Measurements from ENCODE around the gene ROS1.
"Not testable (repeated sequence)": the region's sequence is repeated elsewhere in the genome, so short reads cannot be mapped to it uniquely, and the experiment has no call there.

ROS1 gene

DNA sequence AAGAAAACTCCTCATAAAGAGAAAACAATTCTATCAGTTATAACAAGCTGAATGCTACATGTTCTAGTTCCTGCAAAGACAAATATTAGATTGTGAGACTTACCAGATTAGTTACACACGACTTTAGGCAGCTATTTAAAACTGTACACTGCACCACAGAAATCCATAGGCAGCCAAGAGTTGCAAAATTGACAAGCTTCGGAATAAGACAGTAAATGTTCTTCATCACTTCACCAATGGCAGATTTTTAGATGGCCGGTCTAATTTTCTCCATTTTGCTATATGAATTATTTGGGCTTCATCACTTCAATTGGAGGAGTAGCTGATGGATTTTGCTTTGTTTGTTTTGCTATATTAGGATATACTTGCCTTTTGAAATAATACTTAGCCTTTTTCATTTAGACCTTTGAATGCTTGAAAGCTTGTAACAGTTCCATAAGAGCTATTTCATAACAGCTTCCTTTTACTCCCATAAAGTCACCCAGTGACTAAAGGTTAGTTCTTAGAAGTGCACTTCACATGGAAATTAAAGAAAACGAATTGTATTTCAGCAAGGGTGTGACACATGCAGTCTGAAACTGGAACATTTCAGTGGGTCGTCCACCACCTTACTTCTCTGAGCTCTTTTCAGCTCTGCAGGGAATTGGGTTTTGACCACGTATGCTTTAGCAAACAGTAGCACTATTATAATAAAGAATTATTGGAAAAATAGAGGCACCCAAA, at the start of gene ROS1:
Gene ROS1 (minus strand): TSS at position 512 of the 723 bp plus-strand sequence. CDS start 286 bp downstream, at position 226.
- no peaks in the 10 kb centered on the region for H3K9me3 ChIP-seq (ENCODE audit: control insufficient read depth, insufficient read depth, low read length)
- H3K9ac ChIP-seq (ENCODE audit: low read depth, low read length): no peak within 1 kb of the TSS
- no peaks in the 10 kb centered on the region for H3K36me3 ChIP-seq (ENCODE audit: control insufficient read depth, insufficient read depth, low read length)
- H3K27me3 ChIP-seq (ENCODE audit: control insufficient read depth, insufficient read depth, low read length): no peaks in the 10 kb centered on the region
- H3K4me1 ChIP-seq (ENCODE audit: control insufficient read depth, insufficient read depth, low read length): no peaks in the 10 kb centered on the region
- H3K4me3 ChIP-seq (ENCODE audit: low read depth, low read length): no peak within 1 kb of the TSS

DNA sequence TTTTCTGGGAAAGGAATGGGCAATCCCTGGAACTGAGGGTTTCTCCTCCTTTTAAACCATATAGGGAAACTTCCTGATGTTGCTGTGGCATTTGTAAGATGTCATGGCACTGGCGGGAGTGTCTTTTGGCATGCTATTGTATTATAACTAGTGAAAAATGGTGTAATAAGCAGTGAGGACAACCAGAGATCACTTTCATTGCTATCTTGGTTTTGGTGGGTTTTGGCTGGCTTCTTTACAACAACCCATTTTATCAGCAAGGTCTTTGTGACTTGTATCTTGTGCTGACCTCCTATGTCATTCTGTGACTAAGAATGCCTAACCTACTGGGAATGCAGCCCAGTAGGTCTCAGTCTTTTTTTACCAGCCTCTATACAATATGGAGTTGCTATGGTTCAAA, 47.7 kb upstream of the ROS1 start:
- Histone ChIP-seq H3K9ac (ENCODE audit: low read depth, low read length) (no peak overlapping the region), H3K27me3 (ENCODE audit: control insufficient read depth, insufficient read depth, low read length) (no peaks in the 10 kb centered on the region), H3K9me3 (ENCODE audit: control insufficient read depth, insufficient read depth, low read length) (no peaks in the 10 kb centered on the region), H3K4me3 (ENCODE audit: low read depth, low read length) (no peak overlapping the region), H3K36me3 (ENCODE audit: control insufficient read depth, insufficient read depth, low read length) (no peaks in the 10 kb centered on the region), H3K4me1 (ENCODE audit: control insufficient read depth, insufficient read depth, low read length) (no peaks in the 10 kb centered on the region)

DNA sequence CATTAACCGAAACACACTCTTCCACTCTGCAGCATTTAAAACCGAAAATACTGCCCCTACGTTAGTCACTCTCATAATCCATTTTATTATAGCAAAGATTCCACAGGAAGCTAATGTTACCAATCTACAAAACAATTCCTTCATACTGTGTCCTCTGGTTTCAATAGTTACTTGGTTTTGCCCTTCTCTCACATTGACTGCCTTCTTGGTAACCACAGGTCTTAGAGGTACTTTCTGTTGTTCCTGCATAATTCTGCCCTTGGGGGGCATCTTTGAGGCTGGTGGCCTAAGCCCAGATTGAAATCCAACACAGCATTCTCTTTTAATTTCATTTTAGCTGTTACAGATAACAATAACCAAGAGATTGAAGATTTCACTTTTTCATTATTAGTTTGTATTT, 46.9 kb upstream of the ROS1 start:
- Histone ChIP-seq H3K4me3 (ENCODE audit: low read depth, low read length) (no peak overlapping the region), H3K9me3 (ENCODE audit: control insufficient read depth, insufficient read depth, low read length) (no peaks in the 10 kb centered on the region), H3K4me1 (ENCODE audit: control insufficient read depth, insufficient read depth, low read length) (no peaks in the 10 kb centered on the region), H3K27me3 (ENCODE audit: control insufficient read depth, insufficient read depth, low read length) (no peaks in the 10 kb centered on the region), H3K36me3 (ENCODE audit: control insufficient read depth, insufficient read depth, low read length) (no peaks in the 10 kb centered on the region), H3K9ac (ENCODE audit: low read depth, low read length) (no peak overlapping the region)

DNA sequence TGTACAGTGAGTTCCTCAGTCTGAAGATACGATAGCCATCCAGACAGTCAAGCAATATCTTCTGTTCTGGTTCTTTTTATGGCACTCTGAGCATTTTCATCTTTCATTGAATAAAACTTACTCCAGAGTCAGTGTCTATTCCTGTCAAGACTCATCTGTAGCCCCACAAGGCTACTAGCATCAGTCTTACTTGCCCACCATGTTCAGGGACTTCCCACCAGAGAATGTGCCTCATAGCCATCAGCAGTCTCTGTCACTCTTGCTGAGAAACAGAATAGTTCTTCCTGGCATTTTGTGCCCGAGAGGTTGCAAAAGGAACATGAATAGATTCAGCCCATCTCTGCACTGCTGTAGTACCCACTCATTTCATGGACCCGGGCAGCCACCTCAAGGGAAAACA, 44.0 kb upstream of the ROS1 start:
- H3K36me3 ChIP-seq (ENCODE audit: control insufficient read depth, insufficient read depth, low read length): no peaks in the 10 kb centered on the region
- no peaks in the 10 kb centered on the region for H3K4me1 ChIP-seq (ENCODE audit: control insufficient read depth, insufficient read depth, low read length)
- H3K9ac ChIP-seq (ENCODE audit: low read depth, low read length): no peak overlapping the region
- H3K9me3 ChIP-seq (ENCODE audit: control insufficient read depth, insufficient read depth, low read length): no peaks in the 10 kb centered on the region
- H3K27me3 ChIP-seq (ENCODE audit: control insufficient read depth, insufficient read depth, low read length): no peaks in the 10 kb centered on the region
- H3K4me3 ChIP-seq (ENCODE audit: low read depth, low read length): no peak overlapping the region

DNA sequence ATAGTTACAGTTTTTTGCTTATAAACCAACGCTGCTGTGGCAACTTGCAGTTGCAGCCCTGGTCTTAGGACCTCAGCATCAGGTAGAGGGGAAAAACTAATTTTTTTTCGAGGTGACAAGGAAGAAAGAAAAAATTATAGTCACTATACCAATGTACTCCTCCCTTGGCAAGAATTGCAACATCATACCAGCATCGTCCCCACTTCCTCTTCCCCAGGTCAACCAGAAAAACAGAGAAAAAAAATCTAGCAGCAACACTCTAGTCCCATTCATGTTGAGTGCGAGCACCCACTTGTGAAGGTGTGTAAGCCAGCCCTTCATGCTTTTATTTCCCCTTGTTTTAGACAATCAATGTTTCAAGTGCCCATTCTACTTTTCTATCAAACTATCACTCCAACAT, 43.6 kb upstream of the ROS1 start:
- Histone ChIP-seq H3K9ac (ENCODE audit: low read depth, low read length) (no peak overlapping the region), H3K36me3 (ENCODE audit: control insufficient read depth, insufficient read depth, low read length) (no peaks in the 10 kb centered on the region), H3K4me3 (ENCODE audit: low read depth, low read length) (no peak overlapping the region)

DNA sequence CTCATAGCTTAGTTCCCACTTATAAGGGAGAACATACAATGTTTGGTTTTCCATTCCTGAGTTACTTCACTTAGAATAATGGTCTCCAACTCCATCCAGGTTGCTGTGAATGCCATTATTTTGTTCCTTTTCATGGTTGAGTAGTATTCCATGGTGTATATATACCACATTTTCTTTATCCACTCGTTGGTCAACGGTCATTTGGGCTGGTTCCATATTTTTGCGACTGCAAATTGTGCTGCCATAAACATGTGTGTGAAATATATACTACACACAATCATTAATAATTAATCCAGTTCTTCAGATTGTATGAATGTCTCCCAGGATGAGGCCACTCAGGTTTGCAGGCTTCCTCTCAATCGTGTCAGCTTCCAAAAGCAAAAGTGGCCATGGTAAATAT, 42.8 kb upstream of the ROS1 start:
- not testable (repeated sequence) for H3K36me3 ChIP-seq (ENCODE audit: control insufficient read depth, insufficient read depth, low read length); H3K9ac ChIP-seq (ENCODE audit: low read depth, low read length); H3K4me3 ChIP-seq (ENCODE audit: low read depth, low read length); H3K27me3 ChIP-seq (ENCODE audit: control insufficient read depth, insufficient read depth, low read length); H3K9me3 ChIP-seq (ENCODE audit: control insufficient read depth, insufficient read depth, low read length); H3K4me1 ChIP-seq (ENCODE audit: control insufficient read depth, insufficient read depth, low read length)

More for the DNA sequence above, 43.6 kb upstream of the ROS1 start:
- H3K9me3 ChIP-seq (ENCODE audit: control insufficient read depth, insufficient read depth, low read length): no peaks in the 10 kb centered on the region
- no peaks in the 10 kb centered on the region for H3K4me1 ChIP-seq (ENCODE audit: control insufficient read depth, insufficient read depth, low read length)
- H3K27me3 ChIP-seq (ENCODE audit: control insufficient read depth, insufficient read depth, low read length): no peaks in the 10 kb centered on the region

DNA sequence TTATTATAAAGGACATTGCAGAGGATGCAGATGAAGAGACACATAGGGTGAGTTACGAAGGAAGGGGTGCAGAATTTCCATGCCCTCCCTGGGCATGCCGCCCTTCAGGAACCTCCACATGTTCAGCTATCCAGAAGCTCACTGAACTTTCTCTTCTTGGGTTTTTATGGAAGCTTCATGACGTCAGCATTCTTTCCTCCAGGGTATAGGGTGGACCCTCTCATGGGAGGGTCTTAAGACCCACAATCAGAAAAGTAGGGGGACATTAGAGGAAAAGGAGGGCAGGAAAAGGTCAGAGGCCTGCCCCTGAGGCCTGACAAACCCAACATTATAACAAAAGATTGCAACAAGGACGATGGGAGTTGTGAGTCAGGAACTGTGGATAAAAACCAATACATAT, 42.1 kb upstream of the ROS1 start:
- no peaks in the 10 kb centered on the region for H3K9me3 ChIP-seq (ENCODE audit: control insufficient read depth, insufficient read depth, low read length)
- H3K36me3 ChIP-seq (ENCODE audit: control insufficient read depth, insufficient read depth, low read length): no peaks in the 10 kb centered on the region
- H3K4me1 ChIP-seq (ENCODE audit: control insufficient read depth, insufficient read depth, low read length): no peaks in the 10 kb centered on the region
- no peak overlapping the region for H3K9ac ChIP-seq (ENCODE audit: low read depth, low read length)
- no peaks in the 10 kb centered on the region for H3K27me3 ChIP-seq (ENCODE audit: control insufficient read depth, insufficient read depth, low read length)
- no peak overlapping the region for H3K4me3 ChIP-seq (ENCODE audit: low read depth, low read length)

DNA sequence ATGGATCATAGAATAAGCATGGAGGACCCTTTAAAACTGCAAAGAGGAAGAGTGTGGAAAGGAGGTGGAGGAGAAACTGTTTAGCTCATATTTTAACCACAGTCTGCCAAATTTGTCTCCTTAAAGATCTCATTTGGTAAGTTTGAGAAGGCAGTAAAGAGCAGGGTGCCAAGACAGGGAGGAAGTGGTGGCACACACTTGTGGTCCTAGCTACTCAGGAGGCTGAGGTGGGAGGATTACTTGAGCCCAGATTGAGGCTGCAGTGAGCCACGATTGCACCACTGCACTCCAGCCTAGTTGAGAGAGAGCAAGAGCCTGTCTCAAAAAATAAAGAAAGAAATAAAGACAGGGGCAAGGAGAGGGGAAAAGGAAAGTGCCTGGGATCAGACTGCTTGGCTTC, 39.9 kb upstream of the ROS1 start:
- Histone ChIP-seq H3K9me3 (ENCODE audit: control insufficient read depth, insufficient read depth, low read length) (no peaks in the 10 kb centered on the region), H3K27me3 (ENCODE audit: control insufficient read depth, insufficient read depth, low read length) (no peaks in the 10 kb centered on the region), H3K9ac (ENCODE audit: low read depth, low read length) (no peak overlapping the region), H3K36me3 (ENCODE audit: control insufficient read depth, insufficient read depth, low read length) (no peaks in the 10 kb centered on the region), H3K4me1 (ENCODE audit: control insufficient read depth, insufficient read depth, low read length) (no peaks in the 10 kb centered on the region), H3K4me3 (ENCODE audit: low read depth, low read length) (no peak overlapping the region)

DNA sequence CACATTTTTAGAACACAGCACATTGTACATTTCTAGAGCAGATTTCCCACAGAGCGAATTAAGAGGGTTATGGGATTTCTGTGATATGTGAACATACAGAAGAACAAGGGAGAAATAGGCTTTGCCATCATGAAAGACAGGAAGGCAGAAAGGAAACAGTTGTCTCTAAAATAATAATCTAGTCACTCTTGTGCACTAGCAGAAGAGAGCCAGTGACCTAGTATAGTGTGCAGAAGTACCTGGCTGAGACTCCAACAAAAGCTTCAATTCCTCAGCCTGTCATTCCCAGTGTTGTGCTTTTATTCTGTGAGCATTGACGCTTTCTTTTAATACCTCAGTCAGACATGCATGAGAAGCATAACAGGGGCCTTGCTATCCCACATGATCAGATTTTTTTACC, 39.0 kb upstream of the ROS1 start:
- Histone ChIP-seq H3K36me3 (ENCODE audit: control insufficient read depth, insufficient read depth, low read length) (no peaks in the 10 kb centered on the region), H3K4me1 (ENCODE audit: control insufficient read depth, insufficient read depth, low read length) (no peaks in the 10 kb centered on the region), H3K4me3 (ENCODE audit: low read depth, low read length) (no peak overlapping the region), H3K9ac (ENCODE audit: low read depth, low read length) (no peak overlapping the region), H3K27me3 (ENCODE audit: control insufficient read depth, insufficient read depth, low read length) (no peaks in the 10 kb centered on the region), H3K9me3 (ENCODE audit: control insufficient read depth, insufficient read depth, low read length) (no peaks in the 10 kb centered on the region)

DNA sequence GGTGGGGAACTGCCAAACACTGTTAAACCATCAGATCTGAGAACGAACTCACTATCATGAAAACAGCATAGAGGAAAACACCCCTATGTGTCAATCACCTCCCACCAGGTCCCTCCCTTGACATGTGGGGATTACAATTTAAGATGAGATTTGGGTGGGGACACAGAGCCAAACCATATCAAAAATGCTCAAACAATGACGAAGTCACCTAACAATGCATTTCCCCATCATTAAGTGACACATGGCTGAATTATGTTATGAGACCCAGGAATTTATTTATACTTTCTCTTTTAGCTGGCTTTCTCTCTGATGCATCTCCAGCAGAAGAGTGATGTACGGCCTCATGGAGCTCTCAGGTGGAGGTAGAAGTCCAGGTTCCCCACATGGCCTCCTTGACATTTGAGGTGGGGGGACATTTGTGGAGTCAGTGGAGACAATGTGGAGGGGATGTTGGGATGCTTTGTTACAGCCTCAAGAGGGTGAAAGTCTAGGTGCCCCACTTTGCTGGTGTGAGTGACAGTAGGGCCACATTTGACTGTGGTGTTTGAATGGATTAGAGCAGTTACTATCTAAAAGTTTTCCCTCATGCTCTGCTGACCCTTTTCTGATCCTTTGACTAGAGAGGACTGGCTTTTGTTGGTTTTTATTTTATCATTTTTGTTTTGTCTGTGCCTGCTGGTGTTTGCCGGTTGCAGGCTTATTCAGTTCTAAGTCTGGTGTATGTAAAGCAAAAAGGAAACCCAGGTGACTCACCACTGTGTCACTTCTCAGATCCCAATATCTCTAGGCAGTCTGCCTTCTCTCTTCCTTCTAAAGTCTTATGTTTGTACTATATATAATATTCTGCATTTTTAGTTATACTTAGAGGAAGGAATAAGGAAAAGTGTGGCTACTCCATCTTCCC, 38.3 kb upstream of the ROS1 start:
- no peaks in the 10 kb centered on the region for H3K27me3 ChIP-seq (ENCODE audit: control insufficient read depth, insufficient read depth, low read length)
- no peaks in the 10 kb centered on the region for H3K36me3 ChIP-seq (ENCODE audit: control insufficient read depth, insufficient read depth, low read length)
- no peaks in the 10 kb centered on the region for H3K9me3 ChIP-seq (ENCODE audit: control insufficient read depth, insufficient read depth, low read length)
- no peaks in the 10 kb centered on the region for H3K4me1 ChIP-seq (ENCODE audit: control insufficient read depth, insufficient read depth, low read length)
- H3K9ac ChIP-seq (ENCODE audit: low read depth, low read length): no peak overlapping the region
- H3K4me3 ChIP-seq (ENCODE audit: low read depth, low read length): no peak overlapping the region

DNA sequence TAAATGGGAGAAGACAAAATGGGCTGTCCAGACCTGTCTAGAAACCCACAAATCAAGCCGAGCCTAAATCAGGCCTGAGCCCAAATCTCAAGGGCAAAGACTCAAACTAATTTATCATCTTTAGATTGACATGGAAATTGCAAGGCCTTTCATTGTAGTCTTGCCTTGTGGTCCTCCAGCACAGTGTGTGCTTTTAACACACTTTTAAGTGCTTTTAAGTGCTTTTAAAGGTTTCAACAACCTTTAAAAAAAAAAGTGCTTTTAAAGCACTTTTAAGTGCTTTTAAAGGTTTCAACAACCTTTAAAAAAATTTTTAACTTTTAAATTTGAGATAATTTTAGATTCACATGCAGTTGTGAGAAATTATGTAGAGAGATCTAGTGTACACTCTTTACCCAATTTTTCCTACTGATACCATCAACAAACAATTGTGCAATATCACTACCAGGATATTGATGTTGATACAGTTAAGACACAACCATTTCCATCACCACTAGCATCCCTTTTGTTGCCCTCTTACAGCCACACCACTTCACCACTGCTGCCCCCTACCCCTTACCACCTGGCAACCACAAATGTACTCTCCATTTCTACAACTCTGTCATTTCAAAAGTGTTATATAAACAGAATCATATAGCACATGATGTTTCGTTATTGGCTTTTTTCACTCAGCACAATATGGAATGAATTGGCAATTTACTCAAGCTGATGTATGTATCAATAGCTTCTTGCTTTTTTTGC, 33.6 kb upstream of the ROS1 start:
- no peaks in the 10 kb centered on the region for H3K27me3 ChIP-seq (ENCODE audit: control insufficient read depth, insufficient read depth, low read length)
- no peaks in the 10 kb centered on the region for H3K36me3 ChIP-seq (ENCODE audit: control insufficient read depth, insufficient read depth, low read length)
- H3K4me1 ChIP-seq (ENCODE audit: control insufficient read depth, insufficient read depth, low read length): no peaks in the 10 kb centered on the region
- no peaks in the 10 kb centered on the region for H3K9me3 ChIP-seq (ENCODE audit: control insufficient read depth, insufficient read depth, low read length)
- H3K9ac ChIP-seq (ENCODE audit: low read depth, low read length): no peak overlapping the region
- H3K4me3 ChIP-seq (ENCODE audit: low read depth, low read length): no peak overlapping the region

All from iPS-15b (cell line).